Mucosa of stomach (tissue), 1 donor: Measurements from ENCODE around the gene POLE2.

Experiments
- H3K27me3 ChIP-seq: one replicate; pipeline ENCODE4 v1.7.0; 2013; ENCODE audit warnings: mild to moderate bottlenecking, low read length; ENCODE audit not compliant: control insufficient read depth, insufficient read depth
- H3K36me3 ChIP-seq: one replicate; pipeline ENCODE4 v1.7.0; 2013; ENCODE audit warnings: low read length; ENCODE audit not compliant: control insufficient read depth, insufficient read depth
- H3K4me1 ChIP-seq: one replicate; pipeline ENCODE4 v1.7.0; 2013; ENCODE audit warnings: mild to moderate bottlenecking, low read length; ENCODE audit not compliant: control insufficient read depth, insufficient read depth
- H3K4me3 ChIP-seq: one replicate; pipeline ENCODE4 v1.7.0; 2013; ENCODE audit warnings: low read length
- H3K9ac ChIP-seq: one replicate; pipeline ENCODE4 v1.7.0; 2013; ENCODE audit warnings: mild to moderate bottlenecking, low read length, moderate library complexity
- H3K9me3 ChIP-seq: one replicate; pipeline ENCODE4 v1.7.0; 2013; ENCODE audit warnings: mild to moderate bottlenecking, low read length, moderate library complexity; ENCODE audit not compliant: control insufficient read depth
- donor health status: Pancreatic carcinoma.

Gene POLE2

DNA sequence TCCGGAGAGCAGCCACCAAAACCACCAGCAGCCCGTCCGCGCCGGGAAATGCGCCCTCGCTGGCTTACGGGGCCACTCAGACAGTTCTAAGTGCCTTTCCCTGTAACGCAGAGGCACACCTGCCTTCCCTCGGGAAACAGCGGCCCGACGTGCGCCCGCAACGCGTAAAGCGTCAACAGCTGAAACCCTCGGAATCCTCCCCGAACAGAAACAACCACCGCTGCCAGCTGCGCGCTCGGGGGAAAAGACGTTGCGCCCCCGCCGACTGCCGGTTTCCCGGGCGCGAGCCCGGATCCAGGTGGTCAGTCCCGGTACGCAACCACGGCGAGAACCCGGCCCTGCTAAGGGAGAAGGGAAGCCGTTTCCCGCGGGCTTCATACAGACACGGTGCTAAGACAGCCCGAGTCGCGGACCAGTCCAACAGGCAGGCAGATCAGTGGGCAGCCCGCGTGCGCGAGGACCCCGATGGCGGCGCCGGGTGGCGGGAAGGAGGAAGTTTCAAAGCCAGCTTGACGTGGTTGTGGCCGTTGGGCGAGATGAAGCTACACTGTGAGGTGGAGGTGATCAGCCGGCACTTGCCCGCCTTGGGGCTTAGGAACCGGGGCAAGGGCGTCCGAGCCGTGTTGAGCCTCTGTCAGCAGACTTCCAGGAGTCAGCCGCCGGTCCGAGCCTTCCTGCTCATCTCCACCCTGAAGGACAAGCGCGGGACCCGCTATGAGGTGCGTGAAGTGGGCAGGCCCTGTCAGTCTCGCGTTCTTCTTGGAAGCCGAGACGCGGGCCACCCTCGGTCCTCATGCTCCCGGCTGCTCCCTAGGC lies 89.3 kb downstream of the POLE2 start, which contains the start of gene LRR1:
TSS of gene LRR1 (plus strand) at position 456 of the 816 bp plus-strand sequence. CDS start at position 537, 81 bp downstream.
- Histone ChIP-seq H3K27me3 (no peaks in the 10 kb centered on the region), H3K36me3 (no peaks in the 10 kb centered on the region), H3K4me1 (peaks cover 2% of the 10 kb centered on the region), H3K9me3 (no peaks in the 10 kb centered on the region), H3K4me3 (peak within 1 kb of the TSS; percentile 89), H3K9ac (peak within 1 kb of the TSS; percentile 97)

- peak overlapping the region; percentile 89 for H3K4me3 ChIP-seq
- H3K36me3 ChIP-seq = no peaks in the 10 kb centered on the region
- peak overlapping the region; percentile 97 for H3K9ac ChIP-seq
- no peaks in the 10 kb centered on the region for H3K9me3 ChIP-seq
- H3K27me3 ChIP-seq = no peaks in the 10 kb centered on the region
- H3K4me1 ChIP-seq = peaks cover 7% of the 10 kb centered on the region
These were observed 89.9 kb downstream of the POLE2 start for GRCh38 chr14:49598189-49598484.

DNA sequence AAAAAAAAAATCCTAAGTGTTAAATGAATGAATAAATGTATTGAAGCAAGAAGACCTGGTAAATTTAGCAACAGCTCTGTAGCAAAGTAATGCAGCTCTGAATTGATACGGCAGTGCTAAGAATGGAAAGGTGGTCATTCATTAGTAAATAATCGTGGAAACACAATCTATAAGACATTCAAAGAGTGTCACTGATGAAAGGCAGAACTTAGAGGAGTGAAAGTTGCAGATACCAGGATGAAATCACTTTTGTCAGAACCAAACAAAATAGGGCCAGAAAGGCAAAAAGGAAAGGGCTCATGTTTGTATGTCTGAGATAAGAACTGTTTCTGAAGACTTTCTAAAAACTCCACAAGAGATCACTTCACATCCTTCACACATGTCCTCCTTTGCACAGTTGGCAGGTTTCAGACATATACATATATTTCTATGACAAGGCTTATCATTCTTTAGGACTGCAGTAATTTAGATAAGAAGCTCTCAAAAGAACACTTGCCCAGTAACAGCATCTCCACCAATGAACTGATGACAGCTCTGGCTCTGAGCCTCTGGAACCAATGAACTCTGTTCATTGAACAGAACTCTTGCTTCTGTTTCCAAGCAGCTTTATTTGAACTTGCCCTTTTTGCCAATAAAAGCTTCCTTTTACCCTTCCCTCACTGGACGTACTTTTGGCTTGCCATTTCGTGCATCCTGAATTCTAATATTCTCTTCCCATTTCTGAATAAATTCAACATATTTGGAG lies 93.5 kb downstream of the POLE2 start:
- no peaks in the 10 kb centered on the region for H3K27me3 ChIP-seq
- H3K9me3 ChIP-seq = no peaks in the 10 kb centered on the region
- no peak overlapping the region for H3K4me3 ChIP-seq
- H3K4me1 ChIP-seq = peaks cover 8% of the 10 kb centered on the region
- H3K9ac ChIP-seq = no peak overlapping the region
- H3K36me3 ChIP-seq = no peaks in the 10 kb centered on the region
